WTC11 (cell line): Measurements from ENCODE around the gene KRT14. TPM values are rescaled to one million over a fixed set of nuclear protein-coding genes. Genes with fewer than 3 reads are reported as not detected.
A peak's percentile ranks its signal among the peaks of the same experiment; 100 is the strongest.

Experiments
- ATAC-seq: fragments of 200-7000 bp; cut with Tn5 transposase; 2 replicates; pipeline ENCODE4 v1.10.0; 2021; ENCODE audit warnings: mild to moderate bottlenecking, moderate library complexity
- CTCF ChIA-PET: fragments of 300-600 bp; sonication (Branson Sonifier 250); formaldehyde crosslinking; loops from one replicate; lab custom pipeline; 2021; ENCODE audit warnings: antibody characterized with exemption; lab: Charles Lee
- POLR2A ChIA-PET: fragments of 350-600 bp; sonication (Branson Sonifier 250); formaldehyde crosslinking; loops from one replicate; lab custom pipeline; 2021; ENCODE audit warnings: antibody characterized with exemption; lab: Charles Lee
- DNase-seq: peaks from one replicate; pipeline ENCODE4 v3.0.0; 2021; ENCODE audit warnings: low spot score
- H3K27ac Mint-ChIP-seq: 2 replicates; pipeline ENCODE4 v1.8.0; 2021; ENCODE audit warnings: mixed read lengths
- H3K27me3 Mint-ChIP-seq: 2 replicates; pipeline ENCODE4 v1.8.0; 2021; ENCODE audit warnings: low read depth, mild to moderate bottlenecking, moderate library complexity, mixed read lengths
- H3K36me3 Mint-ChIP-seq: 2 replicates; pipeline ENCODE4 v1.8.0; 2021; ENCODE audit warnings: mixed read lengths
- H3K4me1 Mint-ChIP-seq: 2 replicates; pipeline ENCODE4 v1.8.0; 2022; ENCODE audit warnings: mixed read lengths
- H3K4me3 Mint-ChIP-seq: 2 replicates; pipeline ENCODE4 v1.8.0; 2021; ENCODE audit warnings: mild to moderate bottlenecking, moderate library complexity, mixed read lengths
- H3K9me3 Mint-ChIP-seq: 2 replicates; pipeline ENCODE4 v1.8.0; 2021; ENCODE audit warnings: mixed read lengths
- CREM ChIP-seq: sonication (generic); formaldehyde crosslinking; IDR thresholded peaks from 2 replicates; pipeline ENCODE4 v1.8.1; 2022; ENCODE audit warnings: mild to moderate bottlenecking, missing genetic modification reagents, moderate library complexity
- EMX1 ChIP-seq: fragments of 250-450 bp; sonication (Bioruptor Pico); IDR thresholded peaks from 2 replicates; pipeline ENCODE4 v1.8.0; 2021; ENCODE audit warnings: mild to moderate bottlenecking
- ESRRA ChIP-seq: sonication (generic); formaldehyde crosslinking; IDR thresholded peaks from 2 replicates; pipeline ENCODE4 v1.8.1; 2022; ENCODE audit warnings: mild to moderate bottlenecking, missing genetic modification reagents, borderline replicate concordance
- FOXK1 ChIP-seq: sonication (generic); formaldehyde crosslinking; IDR thresholded peaks from 2 replicates; pipeline ENCODE4 v1.8.0; 2022; ENCODE audit warnings: mild to moderate bottlenecking, moderate library complexity, missing genetic modification reagents
- HMGA2 ChIP-seq: fragments of 250-450 bp; sonication (Bioruptor Pico); IDR thresholded peaks from 2 replicates; pipeline ENCODE4 v1.4.0; 2021; ENCODE audit warnings: mild to moderate bottlenecking, moderate library complexity
- IRF2 ChIP-seq: sonication (generic); formaldehyde crosslinking; IDR thresholded peaks from 2 replicates; pipeline ENCODE4 v1.8.0; 2022; ENCODE audit warnings: low read depth, missing genetic modification reagents, borderline replicate concordance
- MXD4 ChIP-seq: fragments of 250-450 bp; sonication (Bioruptor Pico); IDR thresholded peaks from 2 replicates; pipeline ENCODE4 v1.8.0; 2021; ENCODE audit warnings: mild to moderate bottlenecking, moderate library complexity, borderline replicate concordance
- STAT6 ChIP-seq: sonication (generic); formaldehyde crosslinking; conservative IDR thresholded peaks from 2 replicates; pipeline ENCODE4 v1.8.1; 2023; ENCODE audit warnings: mild to moderate bottlenecking, low read depth, missing genetic modification reagents, moderate library complexity
- USF1 ChIP-seq: sonication (generic); formaldehyde crosslinking; IDR thresholded peaks from 2 replicates; pipeline ENCODE4 v1.8.0; 2022; ENCODE audit warnings: mild to moderate bottlenecking, missing genetic modification reagents
- ZNF232 ChIP-seq: sonication (generic); formaldehyde crosslinking; IDR thresholded peaks from 2 replicates; pipeline ENCODE4 v1.8.0; 2022; ENCODE audit warnings: mild to moderate bottlenecking, missing genetic modification reagents
- ZNF416 ChIP-seq: fragments of 250-450 bp; sonication (Bioruptor Pico); IDR thresholded peaks from 2 replicates; pipeline ENCODE4 v1.9.0; 2021; ENCODE audit warnings: mild to moderate bottlenecking, inconsistent platforms
- ZSCAN18 ChIP-seq: fragments of 250-450 bp; sonication (Bioruptor Pico); IDR thresholded peaks from 2 replicates; pipeline ENCODE4 v2.1.2; 2022; ENCODE audit warnings: mild to moderate bottlenecking, moderate library complexity
- total RNA-seq: library from RNA; stranded (reverse); gene quantifications from 3 replicates; pipeline ENCODE4 v1.2.3, GENCODE V29; 2021
- TF ChIP-seq, protein P1 (sequence below): sonication (generic); formaldehyde crosslinking; IDR thresholded peaks from 2 replicates; pipeline ENCODE4 v1.8.0; 2022; ENCODE audit warnings: mild to moderate bottlenecking, missing genetic modification reagents
- TF ChIP-seq, protein P2 (sequence below): fragments of 250-450 bp; sonication (Bioruptor Pico); IDR thresholded peaks from 2 replicates; pipeline ENCODE4 v1.8.0; 2021; ENCODE audit warnings: mild to moderate bottlenecking
- TF ChIP-seq, protein P3 (sequence below): sonication (generic); formaldehyde crosslinking; IDR thresholded peaks from 2 replicates; pipeline ENCODE4 v1.8.1; 2022; ENCODE audit warnings: mild to moderate bottlenecking, missing genetic modification reagents, moderate library complexity, borderline replicate concordance
- TF ChIP-seq, protein P4 (sequence below): fragments of 250-450 bp; sonication (Bioruptor Pico); IDR thresholded peaks from 2 replicates; pipeline ENCODE4 v1.9.0; 2021; ENCODE audit warnings: mild to moderate bottlenecking
- TF ChIP-seq, protein P5 (sequence below): fragments of 250-450 bp; sonication (Bioruptor Pico); IDR thresholded peaks from 2 replicates; pipeline ENCODE4 v1.9.0; 2021; ENCODE audit warnings: moderate library complexity, mild to moderate bottlenecking, inconsistent platforms, borderline replicate concordance

Gene KRT14
- total RNA-seq, 1 experiment from 2014 or later: not detected

- POLR2A ChIA-PET: no interaction called here
- Mint-ChIP-seq H3K27me3 (no peaks in the 10 kb centered on the region; the same call in 1 of the 2 replicates), H3K4me3 (no peak overlapping the region), H3K4me1 (peaks cover 3% of the 10 kb centered on the region), H3K36me3 (no peaks in the 10 kb centered on the region), H3K9me3 (0 out of 2 replicates have a peak, but pooled peaks cover 1% of the 10 kb centered on the region), H3K27ac (no peak overlapping the region)
- ATAC-seq (no peak), DNase-seq (no peak)
- TF ChIP-seq, protein P1, sequence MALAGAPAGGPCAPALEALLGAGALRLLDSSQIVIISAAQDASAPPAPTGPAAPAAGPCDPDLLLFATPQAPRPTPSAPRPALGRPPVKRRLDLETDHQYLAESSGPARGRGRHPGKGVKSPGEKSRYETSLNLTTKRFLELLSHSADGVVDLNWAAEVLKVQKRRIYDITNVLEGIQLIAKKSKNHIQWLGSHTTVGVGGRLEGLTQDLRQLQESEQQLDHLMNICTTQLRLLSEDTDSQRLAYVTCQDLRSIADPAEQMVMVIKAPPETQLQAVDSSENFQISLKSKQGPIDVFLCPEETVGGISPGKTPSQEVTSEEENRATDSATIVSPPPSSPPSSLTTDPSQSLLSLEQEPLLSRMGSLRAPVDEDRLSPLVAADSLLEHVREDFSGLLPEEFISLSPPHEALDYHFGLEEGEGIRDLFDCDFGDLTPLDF (CRISPR knock-in tag): no peak
- TF ChIP-seq CREM (CRISPR knock-in tag): no peak
- TF ChIP-seq, protein P2, sequence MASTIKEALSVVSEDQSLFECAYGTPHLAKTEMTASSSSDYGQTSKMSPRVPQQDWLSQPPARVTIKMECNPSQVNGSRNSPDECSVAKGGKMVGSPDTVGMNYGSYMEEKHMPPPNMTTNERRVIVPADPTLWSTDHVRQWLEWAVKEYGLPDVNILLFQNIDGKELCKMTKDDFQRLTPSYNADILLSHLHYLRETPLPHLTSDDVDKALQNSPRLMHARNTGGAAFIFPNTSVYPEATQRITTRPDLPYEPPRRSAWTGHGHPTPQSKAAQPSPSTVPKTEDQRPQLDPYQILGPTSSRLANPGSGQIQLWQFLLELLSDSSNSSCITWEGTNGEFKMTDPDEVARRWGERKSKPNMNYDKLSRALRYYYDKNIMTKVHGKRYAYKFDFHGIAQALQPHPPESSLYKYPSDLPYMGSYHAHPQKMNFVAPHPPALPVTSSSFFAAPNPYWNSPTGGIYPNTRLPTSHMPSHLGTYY (CRISPR knock-in tag): no peak
- TF ChIP-seq ZSCAN18: no peak
- no peak for TF ChIP-seq HMGA2 (CRISPR knock-in tag)
- no peak for TF ChIP-seq IRF2 (CRISPR knock-in tag)
- TF ChIP-seq MXD4 (CRISPR knock-in tag): no peak
- CTCF ChIA-PET: interaction anchor here (1.1 to 3.5 kb wide), 8 partner anchors 14 to 73 kb away, joined by 3 to 15 read pairs (median 8); no protein-coding TSS in a partner anchor
These were observed 6.1 kb upstream of the KRT14 start for GRCh38 chr17:41592601-41593305.

DNA sequence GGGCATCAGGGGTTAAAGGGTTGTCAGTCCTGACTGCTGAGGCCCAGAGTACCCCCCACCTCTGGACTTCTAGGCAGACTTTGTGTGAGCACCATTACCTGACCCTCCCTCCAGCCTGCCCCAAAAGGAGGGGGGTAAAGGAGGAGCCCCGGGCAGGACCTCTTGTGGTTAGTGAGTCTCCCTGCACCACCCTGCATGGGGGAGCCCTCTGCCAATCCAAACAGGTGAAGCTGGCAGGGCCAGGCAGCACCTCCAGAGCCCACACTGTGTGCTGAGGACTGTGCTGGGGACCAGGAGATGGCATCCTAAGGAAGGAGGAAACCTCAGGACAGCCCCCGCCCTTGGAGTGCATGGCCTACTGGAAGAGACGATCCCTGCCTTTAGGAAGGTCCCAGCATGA lies 2.6 kb upstream of the KRT14 start:
- ChIA-PET CTCF (interaction anchor here (1.6 to 1.7 kb wide), 2 partner anchors 10 to 59 kb away, joined by 5 to 6 read pairs; no protein-coding TSS in a partner anchor), POLR2A (no interaction called here)
- ATAC-seq: peak; percentile 39; the same call in 1 of the 2 replicates
- no peaks in the 10 kb centered on the region for H3K27me3 Mint-ChIP-seq
- H3K4me1 Mint-ChIP-seq: peaks cover 3% of the 10 kb centered on the region
- no peaks in the 10 kb centered on the region for H3K9me3 Mint-ChIP-seq
- DNase-seq: no peak
- no peaks in the 10 kb centered on the region for H3K36me3 Mint-ChIP-seq
- H3K27ac Mint-ChIP-seq: no peak overlapping the region
- no peak for TF ChIP-seq EMX1
- TF ChIP-seq FOXK1 (CRISPR knock-in tag): no peak
- TF ChIP-seq, protein P2 (CRISPR knock-in tag): no peak
- no peak for TF ChIP-seq ESRRA (CRISPR knock-in tag)
- TF ChIP-seq ZNF232 (CRISPR knock-in tag): no peak
- TF ChIP-seq, protein P3, sequence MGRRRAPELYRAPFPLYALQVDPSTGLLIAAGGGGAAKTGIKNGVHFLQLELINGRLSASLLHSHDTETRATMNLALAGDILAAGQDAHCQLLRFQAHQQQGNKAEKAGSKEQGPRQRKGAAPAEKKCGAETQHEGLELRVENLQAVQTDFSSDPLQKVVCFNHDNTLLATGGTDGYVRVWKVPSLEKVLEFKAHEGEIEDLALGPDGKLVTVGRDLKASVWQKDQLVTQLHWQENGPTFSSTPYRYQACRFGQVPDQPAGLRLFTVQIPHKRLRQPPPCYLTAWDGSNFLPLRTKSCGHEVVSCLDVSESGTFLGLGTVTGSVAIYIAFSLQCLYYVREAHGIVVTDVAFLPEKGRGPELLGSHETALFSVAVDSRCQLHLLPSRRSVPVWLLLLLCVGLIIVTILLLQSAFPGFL (CRISPR knock-in tag): no peak
- TF ChIP-seq USF1 (CRISPR knock-in tag): no peak
- TF ChIP-seq STAT6: no peak
- TF ChIP-seq ZNF416 (CRISPR knock-in tag): no peak
- TF ChIP-seq, protein P4, sequence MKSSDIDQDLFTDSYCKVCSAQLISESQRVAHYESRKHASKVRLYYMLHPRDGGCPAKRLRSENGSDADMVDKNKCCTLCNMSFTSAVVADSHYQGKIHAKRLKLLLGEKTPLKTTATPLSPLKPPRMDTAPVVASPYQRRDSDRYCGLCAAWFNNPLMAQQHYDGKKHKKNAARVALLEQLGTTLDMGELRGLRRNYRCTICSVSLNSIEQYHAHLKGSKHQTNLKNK: no peak
- TF ChIP-seq, protein P5, sequence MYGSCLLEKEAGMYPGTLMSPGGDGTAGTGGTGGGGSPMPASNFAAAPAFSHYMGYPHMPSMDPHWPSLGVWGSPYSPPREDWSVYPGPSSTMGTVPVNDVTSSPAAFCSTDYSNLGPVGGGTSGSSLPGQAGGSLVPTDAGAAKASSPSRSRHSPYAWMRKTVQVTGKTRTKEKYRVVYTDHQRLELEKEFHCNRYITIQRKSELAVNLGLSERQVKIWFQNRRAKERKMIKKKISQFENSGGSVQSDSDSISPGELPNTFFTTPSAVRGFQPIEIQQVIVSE (CRISPR knock-in tag): no peak
- no peak overlapping the region for H3K4me3 Mint-ChIP-seq
